ENCODE data around the gene TSGA10. TPM values are rescaled to one million over a fixed set of nuclear protein-coding genes. Genes with fewer than 3 reads are reported as not detected.

The TSGA10 gene
- total RNA-seq, 1 donor from 2014 or later: 3.3 TPM

DNA sequence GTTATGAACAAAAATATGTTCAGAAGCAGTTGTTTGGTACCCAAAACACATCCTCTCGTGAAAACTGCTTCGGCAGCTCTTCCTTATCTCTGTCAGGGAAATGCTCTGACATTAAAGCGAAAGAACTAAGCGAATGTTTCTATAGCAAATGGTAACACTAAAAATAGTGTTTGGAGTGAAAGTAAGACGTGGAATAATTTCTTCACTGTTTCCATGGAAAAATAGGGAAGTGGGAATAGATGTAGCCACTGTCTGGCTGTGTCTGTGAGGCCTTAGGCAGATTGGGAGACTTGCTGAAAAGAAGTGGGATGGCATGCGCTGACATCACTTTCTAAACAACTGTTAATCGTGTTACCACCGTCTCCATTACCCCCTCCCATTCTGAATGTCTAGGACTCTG is 207.2 kb downstream of the TSGA10 start:
- no peaks in the 10 kb centered on the region for H3K4me1 Mint-ChIP-seq (ENCODE audit: low read depth)
- intact Hi-C loops (cut with micrococcal nuclease): no loop called here
- H3K27me3 Mint-ChIP-seq (ENCODE audit: low read depth): peaks cover 24% of the 10 kb centered on the region
- H3K9me3 Mint-ChIP-seq: no peaks in the 10 kb centered on the region
- H3K4me3 Mint-ChIP-seq (ENCODE audit: low read depth): no peak overlapping the region
- DNase-seq (ENCODE audit: low spot score): no peak
- H3K36me3 Mint-ChIP-seq (ENCODE audit: low read depth): no peaks in the 10 kb centered on the region
- H3K27ac Mint-ChIP-seq: no peak overlapping the region

Other genes with a start within 250 kb of the TSGA10 start
- gene CRACDL, start 218.7 kb downstream of the TSGA10 start, total RNA-seq: 0.37 and 0.55 TPM in 2 replicates
- gene C2orf15, start 13.2 kb downstream of the TSGA10 start, total RNA-seq: 0.16 TPM in 1 of 2 replicates, not detected in the other
- gene LIPT1, start within 50 bp of the TSGA10 start, total RNA-seq: 3.4 and 3.5 TPM in 2 replicates
- 49.7 and 52.4 TPM in 2 replicates for gene MITD1, start 26.1 kb upstream of the TSGA10 start, total RNA-seq
- gene MRPL30, start 26.2 kb upstream of the TSGA10 start, total RNA-seq: 27.6 and 29.4 TPM in 2 replicates
- gene LYG2, start 100.7 kb upstream of the TSGA10 start, total RNA-seq: not detected in 2 replicates
- 2.0 and 2.2 TPM in 2 replicates for gene LYG1, start 146.3 kb upstream of the TSGA10 start, total RNA-seq
- gene TXNDC9, start 181.4 kb upstream of the TSGA10 start, total RNA-seq: 36.2 and 37.0 TPM in 2 replicates
- 76.3 and 81.0 TPM in 2 replicates for gene EIF5B, start 182.4 kb upstream of the TSGA10 start, total RNA-seq

All from activated T-helper 2 cell treated with anti-CD3 and anti-CD28 coated beads, Interferon-gamma antibody, Interleukin-2, Interleukin-4, amounts not matched to agents 10 μg/mL and 5 μg/mL and 100 μg/mL, durations not matched to agents 14 hours and 24 hours and 36 hours (primary cell).